ENCODE results near the gene KCNH1. TPM values are rescaled to one million over a fixed set of nuclear protein-coding genes. Genes with fewer than 3 reads are reported as not detected.

Gene KCNH1
- total RNA-seq, 1 experiment from 2014 or later, result not detected

GRCh38 chr1:210882414-210883221 lies 251.3 kb downstream of the KCNH1 start:
- DNase-seq (ENCODE audit: low read depth, low spot score) (no peak), ATAC-seq (peak; percentile 34; the same call in 1 of the 2 replicates)
- Histone ChIP-seq H3K9me2 (ENCODE audit: insufficient read depth) (no peaks in the 10 kb centered on the region), H2AFZ (ENCODE audit: low read depth, low read length, poor library complexity, severe bottlenecking) (no peak overlapping the region), H3K4me3 (replicated peaks in 1 of 2; ENCODE audit: low read depth in 1 of 2, low read length in 2 of 2) (no peak overlapping the region), H3K36me3 (ENCODE audit: control insufficient read depth in 1 of 2, insufficient read depth in 2 of 2, low read length in 2 of 2) (no peaks in the 10 kb centered on the region), H3K9me3 (ENCODE audit: control insufficient read depth in 1 of 2, insufficient read depth in 1 of 2, low read depth in 1 of 2, low read length in 2 of 2) (no peaks in the 10 kb centered on the region), H4K20me1 (ENCODE audit: insufficient read depth) (no peaks in the 10 kb centered on the region), H3K27ac (ENCODE audit: low read depth, low read length) (no peak overlapping the region), H3K4me1 (ENCODE audit: control insufficient read depth in 1 of 2, insufficient read depth in 2 of 2, low read length in 2 of 2) (peaks cover 0 to 11% of the 10 kb centered on the region in 2 experiments; a peak in 3 of 4 replicates), H3K79me2 (ENCODE audit: insufficient read depth, low read length) (no peaks in the 10 kb centered on the region), H3K4me2 (ENCODE audit: low read length) (peak overlapping the region; percentile 34), H3K9ac (ENCODE audit: low read length) (no peak overlapping the region), H3K27me3 (ENCODE audit: insufficient read depth, low read length) (peaks cover 34% of the 10 kb centered on the region)
- no TSS peak for BruUV-seq (replicated peaks)
- CTCF ChIA-PET, result no interaction called here
- intact Hi-C loops (cut with micrococcal nuclease), result no loop called here
- TF ChIP-seq FOSL1 (IDR thresholded peaks at IDR 0.05; ENCODE audit: low read depth) (peak; percentile 38; the same call in 1 of the 2 replicates), CBX3 (IDR thresholded peaks at IDR 0.05; ENCODE audit: low read depth) (no peak), JUND (IDR thresholded peaks at IDR 0.05) (peak; percentile 34)
- RAD21 ChIA-PET (ENCODE audit: low non-redundant PET in 1 of 2, low total read pairs in 2 of 2, uncharacterized antibody in 2 of 2, unreplicated experiment in 2 of 2), result no interaction called here
- POLR2A ChIA-PET, result no interaction called here

GRCh38 chr1:210878564-210878963 lies 255.4 kb downstream of the KCNH1 start:
- no peak overlapping the region for H3K9ac ChIP-seq (ENCODE audit: low read length)
- no TSS peak for BruUV-seq (replicated peaks)
- ATAC-seq (no peak), DNase-seq (ENCODE audit: low read depth, low spot score) (no peak)
- intact Hi-C loops (cut with micrococcal nuclease), result no loop called here
- H4K20me1 ChIP-seq (ENCODE audit: insufficient read depth), result no peaks in the 10 kb centered on the region
- CTCF ChIA-PET, result no interaction called here
- no peak overlapping the region for H3K27ac ChIP-seq (ENCODE audit: low read depth, low read length)
- no peaks in the 10 kb centered on the region for H3K36me3 ChIP-seq (ENCODE audit: control insufficient read depth in 1 of 2, insufficient read depth in 2 of 2, low read length in 2 of 2)
- no peak overlapping the region for H3K4me3 ChIP-seq (replicated peaks in 1 of 2; ENCODE audit: low read depth in 1 of 2, low read length in 2 of 2)
- no peak overlapping the region for H2AFZ ChIP-seq (ENCODE audit: low read depth, low read length, poor library complexity, severe bottlenecking)
- H3K79me2 ChIP-seq (ENCODE audit: insufficient read depth, low read length), result no peaks in the 10 kb centered on the region
- no peak overlapping the region for H3K4me2 ChIP-seq (ENCODE audit: low read length)
- H3K9me3 ChIP-seq (ENCODE audit: control insufficient read depth in 1 of 2, insufficient read depth in 1 of 2, low read depth in 1 of 2, low read length in 2 of 2), result no peaks in the 10 kb centered on the region
- peaks cover 0 to 11% of the 10 kb centered on the region in 2 experiments; a peak in 3 of 4 replicates for H3K4me1 ChIP-seq (ENCODE audit: control insufficient read depth in 1 of 2, insufficient read depth in 2 of 2, low read length in 2 of 2)
- RAD21 ChIA-PET (ENCODE audit: low non-redundant PET in 1 of 2, low total read pairs in 2 of 2, uncharacterized antibody in 2 of 2, unreplicated experiment in 2 of 2), result no interaction called here
- POLR2A ChIA-PET, result no interaction called here
- TF ChIP-seq ZFX (IDR thresholded peaks at IDR 0.05), result no peak
- no peaks in the 10 kb centered on the region for H3K9me2 ChIP-seq (ENCODE audit: insufficient read depth)
- peaks cover 26% of the 10 kb centered on the region for H3K27me3 ChIP-seq (ENCODE audit: insufficient read depth, low read length)

Measured in HCT116 (cell line).